Left colon (tissue), 2 donors: ENCODE results near the gene GSG1L. TPM values are rescaled to one million over a fixed set of nuclear protein-coding genes. Genes with fewer than 3 reads are reported as not detected.
A peak's percentile ranks its signal among the peaks of the same experiment; 100 is the strongest.

ENCODE experiments used
- ATAC-seq: fragments of 200-7000 bp; cut with Tn5 transposase; one replicate; pipeline ENCODE4 v1.9.1; 2020; ENCODE audit warnings: mild to moderate bottlenecking, moderate library complexity
- DNase-seq, 2 donors: peaks; one replicate each; pipeline ENCODE4 v3.0.0-alpha.2; 2020
- intact Hi-C, 2 donors: fragments of 100-400 bp; cut with DNase I in 1 of 2; cut with micrococcal nuclease in 1 of 2; formaldehyde crosslinking; loops; one replicate each; pipeline versions ENCODE4 v1.11.2 to v1.14.0; 2022; cut with DNase I, micrococcal nuclease
- total RNA-seq, 2 donors: library from RNA; stranded (reverse); fragmentation: NEBNext Ultra II Directional; extraction: Animal tissue kit (Norgen Biotek cat#: 25700); gene quantifications; one replicate each; pipeline ENCODE4 v1.2.1, GENCODE V29; 2021
- donor health status: DM: no; HTN: no; CAD: no.
- donor health status: DM: yes; HTN: yes; CAD: no.

GSG1L gene
- total RNA-seq, 2 donors from 2014 or later = 0.17 TPM; not detected in 1

DNA sequence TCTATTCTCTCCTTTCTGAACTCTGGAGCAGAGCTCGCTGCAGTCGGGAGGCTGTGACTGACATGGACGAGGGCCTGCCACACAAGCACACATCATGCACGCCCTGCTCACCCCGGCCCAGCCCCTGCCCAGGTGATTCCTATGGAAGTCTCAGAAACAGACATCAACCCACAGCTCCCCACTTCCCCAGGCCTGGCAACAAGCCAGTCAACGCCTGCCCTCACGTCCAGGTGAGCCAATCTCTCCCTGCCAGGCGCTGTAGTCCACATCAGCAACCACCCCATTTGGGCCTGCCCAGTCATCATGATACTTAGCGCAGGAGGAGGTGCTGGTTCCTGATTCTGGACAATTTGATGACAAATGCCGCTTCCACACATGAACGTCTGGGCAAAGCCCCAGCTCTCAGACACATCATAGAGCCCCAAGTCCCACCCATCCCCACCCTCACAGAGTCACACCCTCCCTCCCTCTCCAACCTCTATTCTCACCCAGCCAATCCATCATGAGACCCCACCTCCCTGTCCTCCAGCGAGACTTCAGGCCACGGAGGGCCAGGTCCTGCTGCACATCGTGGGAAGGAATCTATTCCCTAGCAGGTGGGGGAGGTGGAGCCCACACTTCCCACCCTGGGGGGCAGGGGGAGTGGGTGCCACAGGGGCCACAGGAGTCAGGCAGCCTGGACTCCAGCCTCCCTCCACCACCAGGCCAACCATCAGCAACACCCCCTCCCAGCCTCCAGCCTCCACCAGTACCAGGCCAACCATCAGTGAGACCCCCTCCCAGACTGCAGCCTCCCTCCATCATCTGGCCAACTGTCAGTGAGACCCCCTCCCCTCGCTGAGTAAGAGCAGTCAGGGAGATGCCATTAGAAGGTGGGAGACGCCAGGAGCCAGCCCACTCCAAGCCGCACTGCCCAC, 33.7 kb upstream of the GSG1L start:
- DNase-seq (no peak), ATAC-seq (no peak)
- intact Hi-C loops = no loop called here

DNA sequence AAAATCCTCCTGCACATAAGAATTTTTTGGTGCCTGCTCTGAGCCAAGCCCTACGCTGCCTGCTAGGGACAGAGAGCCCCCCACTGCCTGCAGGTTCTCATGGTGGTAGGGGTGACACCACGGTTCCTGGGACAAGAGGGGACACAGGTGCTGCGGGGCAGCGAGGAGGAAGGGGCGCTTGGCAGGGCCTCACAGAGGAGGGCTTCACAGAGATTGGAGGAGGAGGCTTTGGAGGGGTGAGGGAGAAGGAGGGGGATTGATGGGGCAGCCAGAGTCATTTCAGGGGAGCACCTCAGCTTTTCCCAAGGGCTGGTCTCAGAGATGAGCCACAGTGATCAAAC, 29.8 kb upstream of the GSG1L start:
- ATAC-seq (no peak), DNase-seq (no peak)
- intact Hi-C loops = no loop called here

DNA sequence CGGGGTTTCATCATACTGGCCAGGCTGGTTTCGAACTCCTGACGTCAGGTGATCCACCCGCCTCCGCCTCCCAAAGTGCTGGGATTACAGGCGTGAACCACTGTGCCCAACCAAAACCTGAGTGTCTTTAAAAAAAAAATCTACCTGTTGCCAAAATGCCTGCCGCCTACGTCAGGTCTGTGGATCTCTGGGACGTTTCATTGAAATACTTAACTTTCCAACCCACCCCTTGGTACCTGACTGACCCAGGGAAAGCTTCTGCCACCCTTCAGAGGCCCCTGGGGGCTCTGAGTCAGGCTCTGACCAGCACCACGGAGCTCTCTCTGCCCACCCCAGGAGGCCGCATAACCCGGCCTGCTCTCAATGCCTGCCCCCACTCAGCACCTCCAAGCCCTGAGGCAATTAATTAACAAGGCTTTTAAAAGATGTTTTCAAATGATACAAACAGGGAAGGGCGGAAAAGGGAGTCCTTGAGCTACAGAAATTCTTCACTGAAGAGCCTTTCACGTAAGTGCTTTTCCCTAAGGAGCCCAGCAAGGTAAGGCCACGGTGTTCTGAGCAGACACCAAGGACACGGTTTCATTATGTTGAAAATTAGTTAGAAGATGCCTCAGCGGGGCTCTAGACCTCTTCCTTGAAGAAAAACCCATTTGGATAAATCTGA, 29.3 kb upstream of the GSG1L start:
- no peak for DNase-seq

DNA sequence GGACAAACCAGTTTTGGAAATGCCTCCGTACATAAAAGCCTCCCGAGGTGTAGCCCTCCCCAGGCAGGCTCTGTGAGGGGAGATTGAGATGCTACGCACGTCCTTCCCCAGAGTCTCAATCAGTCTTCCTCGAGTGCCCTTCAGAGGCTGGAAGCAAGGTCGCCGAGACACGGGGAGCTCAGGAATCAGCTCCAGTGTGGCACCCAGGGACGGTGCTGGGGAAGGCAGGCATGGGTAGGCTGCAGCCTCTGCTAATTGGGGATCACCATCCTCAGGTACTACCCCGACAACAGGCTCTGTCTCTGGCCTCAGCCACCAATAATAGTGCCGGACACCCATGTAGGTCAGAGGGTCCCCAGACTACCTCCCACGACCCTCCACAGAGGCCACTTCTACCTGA, 28.1 kb upstream of the GSG1L start:
- intact Hi-C loops = no loop called here
- ATAC-seq = no peak

More for the DNA sequence above, 29.3 kb upstream of the GSG1L start:
- ATAC-seq = no peak
- intact Hi-C loops = no loop called here

DNA sequence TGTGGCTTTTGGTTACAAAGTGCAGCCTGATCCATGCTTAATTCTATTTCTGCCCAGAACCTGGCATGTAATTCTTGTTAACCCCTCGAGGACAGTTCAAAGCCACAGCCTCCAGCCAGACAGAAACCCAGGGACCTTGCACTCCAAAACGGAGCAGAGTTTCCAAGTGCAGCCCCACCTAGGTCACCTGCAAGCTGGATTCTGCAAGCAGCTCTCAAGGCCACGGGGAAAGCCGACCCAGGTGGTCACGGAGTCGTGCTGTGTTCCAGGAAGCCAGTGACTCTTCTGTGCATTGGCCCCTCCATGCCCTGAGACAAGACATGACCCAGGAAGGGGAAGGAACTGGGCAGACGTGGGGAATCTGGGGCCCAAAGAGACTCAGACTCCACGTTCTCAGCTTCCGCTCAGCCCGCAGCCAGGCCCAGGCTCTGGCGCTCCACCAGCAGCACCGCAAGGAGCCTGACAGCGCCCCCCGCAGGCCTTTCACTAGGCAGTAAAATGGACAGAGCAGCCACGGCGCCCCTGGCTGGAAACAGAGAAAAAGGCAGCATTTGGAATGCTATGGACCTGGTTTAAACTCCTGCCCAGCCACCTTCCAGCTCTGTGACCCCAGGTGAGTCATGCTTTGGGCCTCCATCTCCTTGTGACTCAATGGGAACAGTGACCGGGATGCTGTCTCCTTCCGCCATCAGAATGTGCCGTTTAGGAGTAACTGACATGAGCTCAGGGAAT, 27.3 kb upstream of the GSG1L start:
- DNase-seq (no peak), ATAC-seq (no peak)
- intact Hi-C loops = no loop called here

More for the DNA sequence above, 28.1 kb upstream of the GSG1L start:
- no peak for DNase-seq

DNA sequence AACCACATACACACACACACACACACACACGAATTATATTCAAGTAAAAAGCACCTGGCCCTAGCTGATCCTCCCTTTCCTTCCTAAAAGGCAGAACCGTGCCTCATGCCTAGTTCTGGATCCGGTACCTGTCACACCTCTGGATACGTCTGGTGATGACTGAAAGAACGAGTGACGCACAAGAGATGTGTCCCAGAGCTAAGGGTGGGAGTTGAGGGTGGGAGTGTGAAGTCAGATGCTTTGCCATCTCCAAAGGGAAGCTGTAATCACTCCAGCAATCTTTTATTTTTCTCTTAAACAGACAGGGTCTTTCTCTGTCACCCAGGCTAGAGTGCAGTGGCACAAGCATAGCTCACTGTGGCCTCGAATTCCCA, 26.5 kb upstream of the GSG1L start:
- ATAC-seq (no peak), DNase-seq (no peak)
- intact Hi-C loops = no loop called here

DNA sequence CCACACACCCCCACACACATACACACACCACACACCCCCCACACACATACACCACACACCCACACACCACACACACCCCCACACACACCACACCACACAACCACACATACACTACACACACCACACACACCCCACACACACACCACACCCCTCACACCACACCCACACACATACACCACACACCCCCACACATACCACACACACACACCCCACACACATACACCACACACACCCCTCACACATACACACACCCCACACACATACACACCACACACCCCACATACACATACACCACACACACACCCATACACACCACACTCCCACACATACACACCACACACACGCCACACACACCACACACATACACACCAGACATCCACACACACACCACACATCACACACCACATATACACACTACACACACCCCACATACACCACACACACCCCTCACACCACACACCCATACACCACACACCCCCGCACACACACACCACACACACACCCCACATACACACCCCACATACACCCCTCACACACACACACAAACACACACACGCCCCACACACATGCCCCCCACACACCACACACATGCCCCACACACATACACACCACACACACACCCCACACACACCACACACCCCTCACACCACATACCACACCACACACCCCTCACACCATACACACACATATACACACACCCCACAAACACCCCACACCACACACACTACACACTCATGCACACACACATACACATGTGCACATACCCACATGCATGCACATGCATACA, 25.9 kb upstream of the GSG1L start:
- ATAC-seq (no peak), DNase-seq (no peak)
- intact Hi-C loops = no loop called here

DNA sequence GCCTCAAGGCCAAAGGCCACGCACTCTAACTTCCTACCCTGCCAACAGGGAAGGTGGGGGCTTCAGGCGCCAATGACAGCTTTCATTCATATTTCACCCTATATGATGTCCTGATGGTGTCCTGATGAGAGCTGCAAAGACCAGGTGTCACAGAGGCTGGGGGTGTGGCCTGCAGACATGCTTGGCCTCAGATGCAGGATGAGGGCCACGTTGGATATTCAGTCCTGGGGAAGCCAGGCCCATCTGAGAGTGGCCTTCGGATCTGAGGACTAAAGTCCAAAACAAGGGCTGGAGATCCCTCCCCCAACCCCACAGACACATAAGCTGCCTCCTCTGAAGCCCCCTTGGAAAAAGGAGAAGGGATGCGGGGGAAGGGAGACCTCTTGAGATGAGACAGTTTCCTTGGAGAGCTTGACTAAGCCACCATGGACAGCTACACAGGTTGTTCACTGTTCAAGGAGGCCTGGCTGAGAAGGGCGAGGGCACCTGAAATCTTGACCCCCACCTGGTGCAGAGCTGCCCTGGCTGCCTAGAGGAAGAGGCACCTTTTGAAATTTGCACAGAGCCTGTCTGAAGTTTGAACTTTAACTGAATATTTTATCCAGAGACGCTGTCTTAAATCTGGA, 24.3 kb upstream of the GSG1L start:
- intact Hi-C loops = no loop called here
- ATAC-seq (no peak), DNase-seq (no peak)

DNA sequence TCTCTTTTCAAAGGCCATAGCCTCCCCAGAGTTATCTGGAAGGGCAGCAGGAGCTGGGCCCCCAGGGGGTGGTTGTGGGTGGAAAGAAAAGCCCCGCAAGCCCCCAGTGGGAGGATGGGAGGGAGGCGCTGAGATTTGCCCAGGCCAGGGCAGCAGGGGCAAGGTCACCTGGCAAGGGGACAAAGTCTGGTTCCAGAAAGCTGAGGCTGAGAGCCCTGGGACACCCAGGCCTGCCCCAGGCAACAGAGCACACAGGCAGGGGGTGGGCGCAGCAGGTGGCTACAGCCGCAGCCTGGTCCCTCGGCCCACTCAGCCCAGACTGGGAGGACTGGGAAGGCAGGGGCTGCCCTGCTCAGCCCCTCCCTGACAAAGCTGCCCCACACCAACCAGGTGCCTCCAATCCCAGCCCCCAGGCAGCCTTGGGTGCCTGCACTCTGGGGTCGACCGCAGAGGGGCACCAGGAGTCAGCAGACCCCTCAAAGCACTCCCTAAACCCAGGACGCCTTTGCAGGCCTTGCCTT, 23.7 kb upstream of the GSG1L start:
- ATAC-seq = no peak
- intact Hi-C loops = no loop called here
- DNase-seq = no peak

DNA sequence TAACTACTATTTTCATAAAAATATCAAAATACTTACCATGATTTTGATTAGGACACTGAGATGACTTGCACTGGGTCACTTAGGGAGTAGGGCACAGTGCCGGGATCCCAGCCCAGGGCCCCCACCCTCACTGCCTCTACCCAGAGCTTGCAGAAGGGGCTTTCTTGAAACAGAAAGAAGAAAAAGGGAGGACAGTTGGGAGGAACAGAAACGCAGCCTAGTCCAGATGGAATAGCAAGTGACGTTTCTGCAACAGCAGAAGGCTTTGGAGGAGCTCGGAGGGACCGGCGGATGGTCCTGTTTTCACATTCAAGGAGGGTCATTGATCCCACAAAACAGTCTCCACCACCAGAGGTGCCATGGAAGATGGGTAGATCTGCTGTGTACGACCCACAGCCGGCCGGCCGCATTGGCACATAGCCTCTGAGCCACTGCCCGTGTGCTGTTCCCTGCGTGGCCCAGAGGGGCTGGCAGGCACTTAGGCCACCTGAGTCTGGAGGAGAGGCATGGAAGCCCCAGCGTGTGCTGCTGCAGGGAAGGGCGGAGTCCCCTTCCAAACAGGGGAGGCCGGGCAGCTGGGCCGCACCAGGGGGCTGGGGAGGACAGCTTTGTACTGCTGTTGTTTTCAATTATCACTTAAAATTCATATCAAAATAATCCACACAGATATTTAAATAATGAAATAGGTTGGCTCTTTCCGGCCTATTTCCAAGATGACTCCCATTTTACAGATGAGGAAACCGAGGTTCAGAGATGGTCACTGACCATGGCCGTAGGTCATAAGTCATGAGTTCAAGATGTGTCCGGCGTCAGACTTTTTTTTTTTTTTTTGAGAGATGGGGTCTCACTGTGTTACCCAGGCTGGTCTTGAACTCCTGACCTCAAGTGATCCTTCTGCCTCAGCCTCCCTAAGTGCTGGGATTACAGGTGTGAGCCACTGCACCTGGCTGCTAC, 22.9 kb upstream of the GSG1L start:
- intact Hi-C loops = no loop called here
- ATAC-seq (no peak), DNase-seq (no peak)

DNA sequence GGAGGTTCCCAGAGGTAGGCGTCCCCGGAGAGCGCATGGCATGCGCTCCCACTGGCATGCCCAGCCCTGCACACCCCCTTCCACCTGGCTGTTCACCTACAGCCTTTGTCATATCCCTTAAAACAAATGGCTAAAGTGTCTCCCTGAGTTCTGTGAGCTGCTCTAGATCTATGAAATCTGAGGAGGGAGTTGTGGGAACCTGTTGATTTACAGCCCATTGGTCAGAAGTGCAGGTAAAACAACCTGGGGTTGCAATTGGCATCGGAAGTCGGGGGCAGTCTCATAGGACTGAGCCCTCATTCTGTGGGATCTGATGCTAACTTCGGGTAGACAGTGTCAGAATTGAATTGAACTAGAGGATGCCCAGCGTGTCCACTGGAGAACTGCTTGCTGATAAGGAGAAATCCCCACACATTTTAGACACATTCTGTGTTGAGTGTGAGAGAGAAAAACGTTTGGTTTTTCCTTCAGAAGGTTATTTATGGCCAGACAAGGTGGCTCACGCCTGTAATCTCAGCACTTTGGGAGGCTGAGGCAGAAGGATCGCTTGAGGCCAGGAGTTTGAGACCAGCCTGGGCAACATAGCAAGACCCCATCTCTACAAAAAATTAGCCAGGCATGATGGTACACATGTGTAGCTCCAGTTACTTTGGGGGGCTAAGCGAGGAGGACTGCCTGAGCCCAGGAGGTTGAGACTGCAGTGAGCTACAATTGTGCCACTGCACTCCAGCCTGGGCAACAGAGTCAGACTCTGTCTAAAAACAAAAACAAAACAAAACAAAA, 22.1 kb upstream of the GSG1L start:
- ATAC-seq = no peak
- intact Hi-C loops = no loop called here
- no peak for DNase-seq

DNA sequence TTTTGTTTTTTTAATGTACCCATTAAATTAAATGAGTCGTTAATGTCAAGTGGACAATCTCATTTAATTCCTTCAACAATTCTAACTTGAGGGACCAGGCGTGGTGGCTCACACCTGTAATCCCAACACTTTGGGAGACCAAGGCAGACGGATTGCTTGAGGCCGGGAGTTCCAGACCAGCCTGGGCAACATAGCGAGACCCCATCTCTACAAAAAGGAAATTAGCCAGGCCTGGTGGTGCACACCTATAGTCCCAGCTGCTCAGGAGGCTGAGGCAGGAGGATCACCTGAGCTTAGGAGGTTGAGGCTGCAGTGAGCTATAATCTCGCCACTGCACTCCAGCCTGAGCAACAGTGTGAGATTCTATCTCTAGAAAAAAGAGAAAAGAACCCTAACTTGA, 20.7 kb upstream of the GSG1L start:
- ATAC-seq (no peak), DNase-seq (no peak)
- intact Hi-C loops = no loop called here

DNA sequence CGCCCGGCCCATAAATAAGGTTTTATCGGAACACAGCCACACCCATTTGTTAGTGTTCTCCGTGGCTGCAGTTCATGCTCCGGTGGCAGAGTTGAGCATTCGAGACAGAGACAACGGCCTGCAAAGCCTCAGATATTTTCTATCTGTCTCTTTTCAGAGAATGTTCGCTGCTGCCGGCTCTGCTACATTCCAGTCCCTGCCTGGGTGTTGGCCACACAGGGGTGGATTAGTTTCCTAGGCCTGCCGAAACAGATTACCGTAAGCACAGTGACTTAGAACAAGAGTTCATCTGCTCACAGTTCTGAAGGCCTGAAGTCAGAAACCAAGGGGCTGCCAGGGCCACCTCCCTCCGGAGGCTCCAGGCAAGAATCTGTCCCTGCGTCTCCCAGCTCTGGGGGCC, 19.1 kb upstream of the GSG1L start:
- ATAC-seq (peak; percentile 84), DNase-seq (peak in 1 of 2 donors; percentile 33)
- intact Hi-C loops = no loop called here

DNA sequence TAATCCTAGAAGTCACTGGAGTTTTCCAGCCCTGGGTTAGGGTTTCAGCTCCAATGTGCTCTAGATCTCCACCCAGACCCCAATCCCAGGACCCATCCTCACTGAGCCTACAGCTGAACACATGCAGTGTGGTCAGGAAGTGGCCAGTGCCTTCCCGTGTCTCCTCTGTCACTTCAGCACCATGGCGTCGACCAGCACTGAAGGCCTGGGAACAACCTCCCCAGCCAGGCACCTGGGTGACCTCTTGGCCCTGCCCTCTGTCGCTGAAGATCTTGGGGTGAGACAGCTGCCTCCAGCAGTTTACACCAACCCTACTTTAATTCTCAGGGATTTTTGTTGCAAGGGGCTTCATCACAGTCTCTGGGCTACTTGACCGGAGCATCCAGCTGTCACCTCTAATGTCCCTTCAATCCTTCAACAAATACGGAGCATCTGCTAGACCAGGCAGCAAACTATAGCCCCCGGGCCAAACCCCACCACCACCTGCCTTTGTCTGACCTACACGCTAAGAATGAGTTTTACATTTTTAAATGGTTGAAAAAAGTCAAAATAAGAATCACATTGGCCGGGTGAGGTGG, 18.0 kb upstream of the GSG1L start:
- ATAC-seq = no peak
- intact Hi-C loops = no loop called here
- DNase-seq = no peak

DNA sequence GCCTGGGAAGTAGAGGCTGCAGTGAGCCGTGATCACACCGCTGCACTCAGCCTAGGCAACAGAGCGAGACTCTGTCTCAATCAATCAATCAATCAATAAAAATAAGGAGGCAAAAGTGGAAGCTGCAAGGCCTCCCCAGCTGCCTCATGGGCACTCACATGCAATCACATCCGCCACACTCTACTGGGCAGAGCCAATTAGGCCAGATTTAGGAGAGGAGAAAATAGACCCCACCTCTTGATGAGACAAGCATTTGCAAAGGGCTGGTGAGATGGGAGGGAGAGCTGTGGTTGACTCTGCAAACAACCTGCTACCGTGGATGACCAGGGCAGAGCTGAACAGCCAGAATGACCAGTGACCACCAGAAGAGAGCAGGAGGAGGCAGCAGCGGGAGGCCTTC, 14.7 kb upstream of the GSG1L start:
- no peak for DNase-seq
- ATAC-seq = no peak
- intact Hi-C loops = no loop called here

DNA sequence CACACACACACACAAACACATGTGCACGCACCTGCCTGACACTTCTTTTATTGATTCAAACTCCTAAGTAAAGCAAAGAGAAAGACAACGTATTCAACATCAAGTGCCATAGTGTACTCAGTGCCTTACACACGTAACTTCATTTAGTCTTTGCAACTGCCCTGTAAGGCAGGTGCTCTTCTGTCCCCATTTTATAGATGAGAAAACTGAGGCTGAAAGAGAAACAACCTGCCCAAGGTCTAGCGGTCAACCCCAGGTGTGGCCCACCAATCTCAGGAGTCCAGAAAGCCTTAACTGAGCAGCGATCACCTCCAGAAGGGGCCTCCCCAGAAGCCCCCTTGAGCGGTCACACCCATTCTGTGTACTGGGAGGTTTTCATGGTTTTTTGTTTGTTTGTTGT, 10.3 kb upstream of the GSG1L start:
- DNase-seq (no peak), ATAC-seq (no peak)
- intact Hi-C loops = no loop called here
